Liver (tissue), 3 donors: ENCODE data around the gene OR1F1.

Experiments used
- CTCF ChIP-seq: fragments of 150-350 bp; IDR thresholded peaks from 2 replicates; pipeline ENCODE4 v1.5.1; 2017; ENCODE audit warnings: improper control_type of control experiment, low read depth, low read length; ENCODE audit not compliant: missing input control
- EGR1 ChIP-seq, 2 donors: IDR thresholded peaks; 2 replicates each; pipeline ENCODE4 v1.6.1; 2016 to 2018; ENCODE audit warnings: antibody characterized with exemption in 2 of 2, low read depth in 2 of 2
- RAD21 ChIP-seq, 2 donors: IDR thresholded peaks; 2 replicates each; pipeline ENCODE4 v1.6.1; 2016; ENCODE audit warnings: antibody characterized with exemption in 2 of 2, mild to moderate bottlenecking in 2 of 2
- donor health status: healthy.
- donor health status: healthy.

GRCh38 chr16:3192476-3193019 lies 4.5 kb downstream of the OR1F1 start:
- TF ChIP-seq CTCF (no peak), RAD21 (IDR thresholded peaks at IDR 0.05) (no peak), EGR1 (IDR thresholded peaks at IDR 0.05; ENCODE audit: low read depth in 2 of 2) (no peak)
